ENCODE data around the gene KRT14.

The KRT14 gene

GRCh38 chr17:41556931-41557330 is 29.8 kb downstream of the KRT14 start:
- no peak for DNase-seq (ENCODE audit: low read depth)
- TF ChIP-seq, protein P1, sequence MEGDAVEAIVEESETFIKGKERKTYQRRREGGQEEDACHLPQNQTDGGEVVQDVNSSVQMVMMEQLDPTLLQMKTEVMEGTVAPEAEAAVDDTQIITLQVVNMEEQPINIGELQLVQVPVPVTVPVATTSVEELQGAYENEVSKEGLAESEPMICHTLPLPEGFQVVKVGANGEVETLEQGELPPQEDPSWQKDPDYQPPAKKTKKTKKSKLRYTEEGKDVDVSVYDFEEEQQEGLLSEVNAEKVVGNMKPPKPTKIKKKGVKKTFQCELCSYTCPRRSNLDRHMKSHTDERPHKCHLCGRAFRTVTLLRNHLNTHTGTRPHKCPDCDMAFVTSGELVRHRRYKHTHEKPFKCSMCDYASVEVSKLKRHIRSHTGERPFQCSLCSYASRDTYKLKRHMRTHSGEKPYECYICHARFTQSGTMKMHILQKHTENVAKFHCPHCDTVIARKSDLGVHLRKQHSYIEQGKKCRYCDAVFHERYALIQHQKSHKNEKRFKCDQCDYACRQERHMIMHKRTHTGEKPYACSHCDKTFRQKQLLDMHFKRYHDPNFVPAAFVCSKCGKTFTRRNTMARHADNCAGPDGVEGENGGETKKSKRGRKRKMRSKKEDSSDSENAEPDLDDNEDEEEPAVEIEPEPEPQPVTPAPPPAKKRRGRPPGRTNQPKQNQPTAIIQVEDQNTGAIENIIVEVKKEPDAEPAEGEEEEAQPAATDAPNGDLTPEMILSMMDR (IDR thresholded peaks at IDR 0.05; ENCODE audit: low read depth, low read length, missing control alignments): no peak

DNA sequence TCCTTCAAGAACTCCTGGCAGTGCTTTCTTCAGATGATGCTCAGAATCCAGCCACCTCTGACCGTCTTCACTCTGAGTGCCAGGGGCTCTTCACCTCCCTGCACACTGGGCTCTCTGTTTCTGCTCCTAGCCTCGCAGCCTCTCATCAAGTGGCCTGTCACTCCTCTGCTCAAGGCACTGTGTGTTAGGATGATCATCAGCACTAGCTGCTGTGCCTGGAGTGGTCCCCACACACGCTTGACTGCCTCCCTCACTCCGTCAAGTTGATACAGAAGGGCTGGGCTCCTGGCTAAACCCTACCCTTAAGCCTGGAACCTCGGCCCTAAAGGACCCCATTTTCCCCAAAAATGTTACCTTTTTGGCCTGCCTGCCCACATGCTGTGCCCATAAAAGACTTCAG is 30.4 kb downstream of the KRT14 start:
- no peak for DNase-seq (ENCODE audit: low read depth)
- TF ChIP-seq, protein P1 (IDR thresholded peaks at IDR 0.05; ENCODE audit: low read depth, low read length, missing control alignments): no peak
- no peak overlapping the region for H3K4me3 ChIP-seq (ENCODE audit: low read depth, low read length)

More at GRCh38 chr17:41556931-41557330, 29.8 kb downstream of the KRT14 start:
- H3K4me3 ChIP-seq (ENCODE audit: low read depth, low read length): no peak overlapping the region

DNA sequence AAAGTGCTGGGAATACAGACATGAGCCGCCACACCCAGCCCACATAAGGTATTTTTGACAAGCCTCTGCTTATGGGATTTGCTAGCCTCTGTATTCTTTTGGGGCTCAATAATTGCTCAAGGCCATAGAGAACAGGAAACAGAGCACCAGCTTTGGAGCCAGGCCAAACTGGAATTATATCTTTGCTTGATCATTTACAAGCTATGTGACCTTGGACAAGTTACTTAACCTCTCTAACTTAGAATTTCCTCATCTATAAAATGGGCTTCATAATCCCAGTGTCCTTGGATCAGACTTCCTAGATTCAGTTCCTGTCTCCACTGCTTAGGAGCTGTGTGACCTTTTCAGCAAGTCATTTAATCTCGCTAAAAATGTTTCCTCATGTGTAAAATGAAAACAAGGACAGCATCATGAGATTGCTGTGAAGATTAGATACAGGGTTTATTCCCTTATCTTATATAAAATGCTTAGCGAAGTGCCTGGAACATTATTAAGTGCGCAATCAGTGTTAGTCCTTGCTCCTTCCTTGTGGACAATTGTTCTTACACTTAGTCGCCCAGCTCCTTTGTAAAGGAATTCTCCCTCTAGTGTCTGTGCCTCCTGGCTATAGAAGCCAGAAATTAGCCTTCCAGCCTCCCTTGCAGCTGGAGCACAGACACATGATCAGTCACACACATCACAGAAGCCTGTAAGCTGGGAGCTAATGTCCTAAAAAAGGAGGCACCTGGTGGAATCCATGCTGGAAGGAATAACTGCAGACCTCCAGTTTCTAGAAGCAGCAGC is 31.4 kb downstream of the KRT14 start:
- TF ChIP-seq, protein P1 (IDR thresholded peaks at IDR 0.05; ENCODE audit: low read depth, low read length, missing control alignments): no peak

DNA sequence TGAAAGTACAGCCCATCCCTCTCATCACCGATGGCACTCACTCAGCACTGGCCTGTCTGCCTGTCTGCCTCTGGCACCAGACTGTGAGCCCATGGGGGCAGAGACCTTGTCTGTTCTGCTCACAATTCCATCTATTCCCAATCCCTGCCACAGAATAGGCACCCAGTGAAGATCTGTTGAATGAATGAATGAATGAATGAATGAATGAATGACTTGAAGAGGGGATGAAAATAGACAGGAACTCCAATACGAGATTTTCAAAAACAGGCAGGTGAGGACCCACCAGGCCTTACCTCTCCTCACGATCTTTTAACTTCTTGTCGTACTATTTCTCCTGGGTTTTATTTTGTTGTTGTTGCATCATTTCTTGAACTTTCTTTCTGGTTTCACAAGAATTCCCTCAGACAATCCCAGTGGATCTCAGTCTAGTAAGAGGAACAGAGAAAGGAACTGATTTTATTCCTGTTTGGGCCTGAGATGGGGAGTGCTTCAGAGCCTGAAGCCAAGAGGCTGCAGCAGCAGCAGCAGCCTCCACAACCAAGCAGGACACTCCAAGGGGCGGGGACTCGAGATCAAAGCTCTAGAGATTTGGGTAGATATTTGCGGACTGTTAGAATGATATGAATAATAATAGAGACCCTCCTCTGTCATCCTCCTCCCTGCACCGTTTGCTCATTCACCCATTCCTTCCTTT is 32.6 kb downstream of the KRT14 start:
- TF ChIP-seq, protein P1 (IDR thresholded peaks at IDR 0.05; ENCODE audit: low read depth, low read length, missing control alignments): no peak
- H3K4me3 ChIP-seq (ENCODE audit: low read depth, low read length): no peak overlapping the region
- no peak for DNase-seq (ENCODE audit: low read depth)

More for the DNA sequence above, 31.4 kb downstream of the KRT14 start:
- no peak for DNase-seq (ENCODE audit: low read depth)
- no peak overlapping the region for H3K4me3 ChIP-seq (ENCODE audit: low read depth, low read length)

GRCh38 chr17:41553176-41553575 is 33.5 kb downstream of the KRT14 start:
- no peak overlapping the region for H3K4me3 ChIP-seq (ENCODE audit: low read depth, low read length)
- TF ChIP-seq, protein P1 (IDR thresholded peaks at IDR 0.05; ENCODE audit: low read depth, low read length, missing control alignments): no peak
- no peak for DNase-seq (ENCODE audit: low read depth)

GRCh38 chr17:41552455-41552854 is 34.2 kb downstream of the KRT14 start:
- no peak for DNase-seq (ENCODE audit: low read depth)
- TF ChIP-seq, protein P1 (IDR thresholded peaks at IDR 0.05; ENCODE audit: low read depth, low read length, missing control alignments): no peak
- no peak overlapping the region for H3K4me3 ChIP-seq (ENCODE audit: low read depth, low read length)
